Measurements from ENCODE around the gene BEX2.

DNA sequence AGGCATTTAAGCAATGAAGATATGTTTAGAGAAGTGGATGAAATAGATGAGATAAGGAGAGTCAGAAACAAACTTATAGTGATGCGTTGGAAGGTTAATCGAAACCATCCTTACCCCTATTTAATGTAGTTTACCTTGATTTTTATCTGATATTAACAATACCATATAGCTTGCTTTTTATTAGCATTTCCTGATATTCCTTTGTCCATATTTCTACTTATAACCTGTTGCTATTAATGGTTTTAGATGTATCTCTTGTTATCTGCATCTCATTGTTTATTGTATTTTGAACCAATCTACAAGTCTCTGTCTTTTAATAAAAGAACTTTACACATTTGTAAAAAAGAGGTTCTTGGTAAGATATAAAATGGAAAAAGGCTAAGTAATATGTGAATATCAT, 47.1 kb upstream of the BEX2 start:
- TF ChIP-seq, protein P1, sequence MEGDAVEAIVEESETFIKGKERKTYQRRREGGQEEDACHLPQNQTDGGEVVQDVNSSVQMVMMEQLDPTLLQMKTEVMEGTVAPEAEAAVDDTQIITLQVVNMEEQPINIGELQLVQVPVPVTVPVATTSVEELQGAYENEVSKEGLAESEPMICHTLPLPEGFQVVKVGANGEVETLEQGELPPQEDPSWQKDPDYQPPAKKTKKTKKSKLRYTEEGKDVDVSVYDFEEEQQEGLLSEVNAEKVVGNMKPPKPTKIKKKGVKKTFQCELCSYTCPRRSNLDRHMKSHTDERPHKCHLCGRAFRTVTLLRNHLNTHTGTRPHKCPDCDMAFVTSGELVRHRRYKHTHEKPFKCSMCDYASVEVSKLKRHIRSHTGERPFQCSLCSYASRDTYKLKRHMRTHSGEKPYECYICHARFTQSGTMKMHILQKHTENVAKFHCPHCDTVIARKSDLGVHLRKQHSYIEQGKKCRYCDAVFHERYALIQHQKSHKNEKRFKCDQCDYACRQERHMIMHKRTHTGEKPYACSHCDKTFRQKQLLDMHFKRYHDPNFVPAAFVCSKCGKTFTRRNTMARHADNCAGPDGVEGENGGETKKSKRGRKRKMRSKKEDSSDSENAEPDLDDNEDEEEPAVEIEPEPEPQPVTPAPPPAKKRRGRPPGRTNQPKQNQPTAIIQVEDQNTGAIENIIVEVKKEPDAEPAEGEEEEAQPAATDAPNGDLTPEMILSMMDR (conservative IDR thresholded peaks at IDR 0.05; ENCODE audit: low read depth, low read length) = no peak
- no peak for TF ChIP-seq EZH2 (IDR thresholded peaks at IDR 0.05; ENCODE audit: borderline replicate concordance, low read depth, low read length, poor library complexity, severe bottlenecking)
